22Rv1 (cell line): ENCODE data around the gene EFCAB14.

ENCODE experiments used
- H3K27ac ChIP-seq: fragments of 450-650 bp; 2 replicates; pipeline ENCODE4 v1.5.1; 2017
- ZFX ChIP-seq: fragments of 450-650 bp; IDR thresholded peaks from 2 replicates; pipeline ENCODE4 v1.6.1; 2017; ENCODE audit warnings: antibody characterized with exemption, borderline replicate concordance
- TF ChIP-seq, protein P1 (sequence below): fragments of 450-650 bp; IDR thresholded peaks from 2 replicates; pipeline ENCODE4 v1.5.1; 2017; ENCODE audit warnings: mild to moderate bottlenecking

The EFCAB14 gene, protein sequence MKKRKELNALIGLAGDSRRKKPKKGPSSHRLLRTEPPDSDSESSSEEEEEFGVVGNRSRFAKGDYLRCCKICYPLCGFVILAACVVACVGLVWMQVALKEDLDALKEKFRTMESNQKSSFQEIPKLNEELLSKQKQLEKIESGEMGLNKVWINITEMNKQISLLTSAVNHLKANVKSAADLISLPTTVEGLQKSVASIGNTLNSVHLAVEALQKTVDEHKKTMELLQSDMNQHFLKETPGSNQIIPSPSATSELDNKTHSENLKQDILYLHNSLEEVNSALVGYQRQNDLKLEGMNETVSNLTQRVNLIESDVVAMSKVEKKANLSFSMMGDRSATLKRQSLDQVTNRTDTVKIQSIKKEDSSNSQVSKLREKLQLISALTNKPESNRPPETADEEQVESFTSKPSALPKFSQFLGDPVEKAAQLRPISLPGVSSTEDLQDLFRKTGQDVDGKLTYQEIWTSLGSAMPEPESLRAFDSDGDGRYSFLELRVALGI

DNA sequence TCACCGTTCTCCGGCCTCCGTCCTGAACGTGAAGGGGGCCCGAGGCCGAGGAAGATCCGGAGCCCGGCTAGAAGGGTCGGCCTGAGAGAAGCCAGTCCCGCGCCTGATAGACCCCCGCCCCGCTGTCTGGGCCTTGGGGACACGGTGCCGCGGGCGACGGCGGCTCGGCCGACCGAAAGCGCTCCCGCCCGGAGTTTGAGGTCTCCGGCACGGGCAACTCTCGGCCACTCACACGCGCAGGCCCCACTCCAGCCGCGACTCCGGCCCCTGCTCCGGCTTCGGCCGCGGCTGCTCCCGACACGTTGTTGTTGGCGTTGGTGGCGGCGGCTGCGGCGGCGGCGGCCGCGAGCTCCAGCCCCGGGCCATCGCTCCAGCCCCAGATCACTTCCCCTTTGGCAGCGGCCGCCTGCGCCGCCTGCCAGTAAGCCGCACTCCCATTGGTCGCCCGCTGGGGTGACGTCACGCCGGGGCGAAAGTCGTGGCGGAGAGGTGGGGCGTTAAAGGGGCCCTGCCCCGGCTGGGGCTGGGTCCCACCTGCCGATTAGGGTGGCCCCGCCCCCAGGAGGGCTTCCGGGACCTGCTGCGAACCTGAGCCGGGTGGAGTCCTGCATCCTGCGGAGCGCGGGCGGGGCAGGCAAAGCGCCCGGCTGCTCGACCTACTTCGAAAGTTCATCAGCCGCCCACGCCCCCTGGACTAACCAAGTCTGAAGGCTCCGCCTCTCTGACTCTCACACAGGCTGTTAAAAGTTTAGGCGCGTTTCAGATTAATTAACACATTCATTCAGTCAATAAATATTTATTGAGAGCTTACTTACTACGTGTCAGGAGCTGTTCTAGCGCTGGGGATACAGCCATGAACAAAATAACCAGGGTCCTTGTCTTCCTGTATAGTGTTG is at the start of gene EFCAB14:
Gene EFCAB14 (minus strand): TSS at position 388 of the 896 bp plus-strand sequence. CDS start 1,027 bp downstream, outside the sequence.
- peak within 1 kb of the TSS; percentile 86 for H3K27ac ChIP-seq
- no peak for TF ChIP-seq ZFX
- TF ChIP-seq, protein P1, sequence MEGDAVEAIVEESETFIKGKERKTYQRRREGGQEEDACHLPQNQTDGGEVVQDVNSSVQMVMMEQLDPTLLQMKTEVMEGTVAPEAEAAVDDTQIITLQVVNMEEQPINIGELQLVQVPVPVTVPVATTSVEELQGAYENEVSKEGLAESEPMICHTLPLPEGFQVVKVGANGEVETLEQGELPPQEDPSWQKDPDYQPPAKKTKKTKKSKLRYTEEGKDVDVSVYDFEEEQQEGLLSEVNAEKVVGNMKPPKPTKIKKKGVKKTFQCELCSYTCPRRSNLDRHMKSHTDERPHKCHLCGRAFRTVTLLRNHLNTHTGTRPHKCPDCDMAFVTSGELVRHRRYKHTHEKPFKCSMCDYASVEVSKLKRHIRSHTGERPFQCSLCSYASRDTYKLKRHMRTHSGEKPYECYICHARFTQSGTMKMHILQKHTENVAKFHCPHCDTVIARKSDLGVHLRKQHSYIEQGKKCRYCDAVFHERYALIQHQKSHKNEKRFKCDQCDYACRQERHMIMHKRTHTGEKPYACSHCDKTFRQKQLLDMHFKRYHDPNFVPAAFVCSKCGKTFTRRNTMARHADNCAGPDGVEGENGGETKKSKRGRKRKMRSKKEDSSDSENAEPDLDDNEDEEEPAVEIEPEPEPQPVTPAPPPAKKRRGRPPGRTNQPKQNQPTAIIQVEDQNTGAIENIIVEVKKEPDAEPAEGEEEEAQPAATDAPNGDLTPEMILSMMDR = no peak

DNA sequence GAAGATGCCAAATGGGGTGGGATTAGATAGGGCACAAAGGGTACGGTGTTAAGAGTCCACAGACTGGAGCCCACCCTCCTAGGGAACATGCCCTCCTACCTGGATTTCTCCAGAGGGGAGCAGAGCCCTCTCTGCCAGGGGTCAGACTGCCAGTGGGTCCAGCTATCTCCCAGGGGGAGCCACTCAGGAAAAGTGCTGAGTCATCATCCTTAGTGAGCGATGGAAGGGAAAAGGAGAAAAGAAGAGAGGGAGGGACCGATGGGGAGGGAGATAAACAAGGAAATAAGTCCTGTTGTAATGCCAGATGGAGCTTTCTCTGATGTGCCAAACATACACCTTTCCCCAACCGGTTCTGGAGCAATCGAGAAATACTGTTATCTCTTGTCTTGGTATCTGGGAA is 49.5 kb upstream of the EFCAB14 start:
- H3K27ac ChIP-seq = no peak overlapping the region
- TF ChIP-seq, protein P1 = no peak
- TF ChIP-seq ZFX = no peak

DNA sequence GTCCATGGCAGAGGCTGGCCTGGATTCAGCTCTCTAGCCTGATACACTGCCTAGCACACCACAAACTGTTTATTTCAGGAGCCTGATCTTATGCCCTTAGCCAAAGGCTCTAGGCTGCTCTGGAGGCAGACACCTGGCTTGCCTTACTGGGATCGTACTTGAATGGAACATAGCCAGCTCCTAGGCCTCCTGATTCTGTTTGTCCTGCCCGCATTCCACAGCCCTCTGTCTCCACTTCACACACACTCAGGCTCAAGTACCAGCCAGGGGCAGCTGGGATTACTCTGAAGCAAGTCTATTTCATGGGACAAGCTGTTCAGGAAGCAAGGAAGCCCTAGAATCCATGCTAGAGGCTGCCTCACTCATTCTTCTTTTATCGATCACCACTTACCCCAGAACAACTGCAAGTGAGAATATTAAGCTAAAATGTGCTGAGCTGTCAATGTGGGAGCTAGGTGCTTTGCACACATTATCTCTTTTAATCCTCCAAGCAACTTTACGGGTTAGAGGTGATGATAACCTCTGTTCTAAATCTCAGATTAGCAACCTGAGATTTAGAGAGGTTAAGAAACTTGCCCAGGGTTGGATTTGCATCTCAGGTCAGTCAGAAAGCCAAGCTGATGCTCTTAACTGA is 48.9 kb upstream of the EFCAB14 start:
- H3K27ac ChIP-seq = no peak overlapping the region
- TF ChIP-seq ZFX = no peak
- TF ChIP-seq, protein P1 = no peak

DNA sequence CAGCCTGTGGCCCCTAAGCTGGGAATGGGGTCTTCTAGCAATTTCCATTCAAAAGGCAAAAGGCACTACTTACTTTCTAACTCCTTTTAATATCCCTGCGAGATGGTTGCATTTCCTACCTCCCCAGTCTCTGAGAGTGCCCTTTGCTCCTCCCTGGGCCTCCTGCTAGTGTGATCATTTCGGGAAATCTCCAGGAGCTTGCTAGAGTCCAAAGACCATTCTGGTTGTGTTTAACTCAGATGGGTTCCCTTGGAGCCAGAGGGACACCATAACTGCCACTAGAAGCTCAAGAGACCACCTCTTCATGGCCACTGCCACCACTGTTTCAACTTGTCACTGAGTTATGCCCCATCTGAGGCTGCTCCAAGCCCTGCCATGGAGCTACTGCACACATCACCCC is 45.5 kb upstream of the EFCAB14 start:
- TF ChIP-seq ZFX = no peak
- TF ChIP-seq, protein P1 = no peak
- no peak overlapping the region for H3K27ac ChIP-seq

DNA sequence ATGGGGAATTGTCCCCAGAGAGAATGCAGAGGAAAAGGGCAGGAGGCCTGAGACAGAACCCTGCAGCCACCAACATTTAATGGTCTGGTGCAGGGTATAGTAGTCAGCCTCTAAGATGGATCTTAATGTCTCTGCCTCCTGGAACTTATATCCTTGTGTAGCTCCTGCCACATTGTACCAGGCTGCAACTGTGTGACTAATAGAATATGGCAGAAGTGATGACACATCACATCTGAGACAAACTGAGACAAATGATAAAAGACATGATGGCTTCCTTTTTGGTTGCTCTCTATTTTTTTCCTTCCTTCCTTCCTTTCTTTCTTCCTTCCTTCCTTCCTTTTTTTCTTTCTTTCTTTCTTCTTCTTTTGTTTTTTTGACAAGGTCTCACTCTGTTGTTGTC is 42.8 kb upstream of the EFCAB14 start:
- no peak overlapping the region for H3K27ac ChIP-seq
- TF ChIP-seq ZFX = no peak
- TF ChIP-seq, protein P1 = no peak

DNA sequence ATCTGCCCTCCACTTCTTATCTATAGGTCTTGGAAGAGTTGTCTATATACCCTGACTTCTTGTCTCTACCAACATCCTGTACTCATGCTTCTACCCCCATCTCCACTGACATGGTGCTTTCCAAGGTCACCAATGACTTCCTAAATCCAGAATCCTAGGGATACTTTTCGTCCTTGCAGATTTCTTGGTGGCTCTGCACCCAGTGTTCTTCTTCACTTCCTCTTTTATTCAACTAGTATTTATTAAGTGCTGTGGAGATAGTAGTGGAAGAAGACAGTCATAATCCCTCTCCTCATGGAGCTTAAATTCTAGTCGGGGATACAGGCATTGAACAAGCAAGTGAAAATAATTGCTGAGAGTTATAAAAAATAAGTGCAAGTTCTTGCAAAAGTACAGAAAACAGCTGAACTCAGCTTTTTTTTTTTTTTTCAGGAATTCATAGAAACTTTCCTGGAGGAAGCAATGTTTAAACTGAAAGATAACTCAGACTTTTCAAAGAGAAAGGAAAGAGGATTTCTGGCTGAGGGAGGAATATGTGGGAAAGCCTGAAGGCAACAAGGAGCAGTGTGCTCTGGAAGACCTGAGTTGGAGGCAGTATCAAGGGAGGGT is 41.7 kb upstream of the EFCAB14 start:
- TF ChIP-seq, protein P1 = no peak
- TF ChIP-seq ZFX = no peak
- H3K27ac ChIP-seq = no peak overlapping the region
